A549 (cell line): ENCODE data around the gene FAXDC2. TPM values are rescaled to one million over a fixed set of nuclear protein-coding genes. Genes with fewer than 3 reads are reported as not detected.

Experiments
- ATAC-seq, 2 experiments: fragments of 200-7000 bp in 1 of 2; fragments of >200 bp in 1 of 2; cut with Nextera tagmentation in 1 of 2; cut with Tn5 transposase in 1 of 2; 3 replicates each; pipeline versions ENCODE4 v1.8.0 to v1.9.1; 2018 to 2020; ENCODE audit warnings: mild to moderate bottlenecking in 1 of 2, moderate library complexity in 1 of 2
- CTCF ChIA-PET: fragments of 300-600 bp; sonication (Branson Sonifier 250); formaldehyde crosslinking; extraction: SDS; loops from one replicate; lab custom pipeline; 2021; ENCODE audit warnings: antibody characterized with exemption, inconsistent platforms; lab: Yijun Ruan, JAX
- POLR2A ChIA-PET: fragments of 350-600 bp; formaldehyde crosslinking; extraction: SDS; loops from one replicate; lab custom pipeline; 2021; ENCODE audit warnings: antibody characterized with exemption, inconsistent platforms; lab: Yijun Ruan, JAX
- DNase-seq, 2 experiments: peaks; one replicate each; pipeline versions ENCODE4 v3.0.0 to v3.0.0-alpha.2; 2011 to 2016; ENCODE audit warnings: low read depth in 1 of 2, low spot score in 1 of 2
- FAIRE-seq: peaks from 2 replicates; lab custom pipeline; 2011; peaks lifted over from hg19 to GRCh38; lab: Jason Lieb, UNC
- H3K27ac ChIP-seq, 2 experiments: fragments of >200 bp; sonication (Bioruptor Twin); formaldehyde crosslinking; 3 replicates each; pipeline ENCODE4 v1.5.1; 2016 to 2017
- H3K4me1 ChIP-seq: fragments of >200 bp; sonication (Bioruptor Twin); formaldehyde crosslinking; 3 replicates; pipeline ENCODE4 v1.6.1; 2016
- H3K4me2 ChIP-seq: fragments of >200 bp; sonication (Bioruptor Twin); formaldehyde crosslinking; 3 replicates; pipeline ENCODE4 v1.6.1; 2016
- H3K4me3 ChIP-seq: fragments of >200 bp; sonication (Bioruptor Twin); formaldehyde crosslinking; 3 replicates; pipeline ENCODE4 v1.5.1; 2016
- H3K9me3 ChIP-seq: fragments of >200 bp; sonication (Bioruptor Twin); formaldehyde crosslinking; 3 replicates; pipeline ENCODE4 v1.6.1; 2016
- BHLHE40 ChIP-seq: IDR thresholded peaks from 2 replicates; pipeline ENCODE4 v1.6.1; 2012; ENCODE audit warnings: low read depth, low read length, inconsistent platforms
- CBX2 ChIP-seq: fragments of 200-600 bp; sonication (generic); IDR thresholded peaks from 2 replicates; pipeline ENCODE4 v1.6.1; 2016; ENCODE audit warnings: low read depth, mild to moderate bottlenecking, borderline replicate concordance
- CBX8 ChIP-seq: fragments of 200-600 bp; sonication (generic); IDR thresholded peaks from 2 replicates; pipeline ENCODE4 v1.6.1; 2016
- CEBPB ChIP-seq, 2 experiments: fragments of >200 bp in 1 of 2; sonication (Bioruptor Twin) in 1 of 2; formaldehyde crosslinking in 1 of 2; IDR thresholded peaks; 2 replicates each; pipeline ENCODE4 v1.6.1; 2012 to 2016
- CHD2 ChIP-seq: fragments of 150-350 bp; IDR thresholded peaks from 2 replicates; pipeline ENCODE4 v1.6.1; 2014; ENCODE audit warnings: low read length; ENCODE audit not compliant: partially characterized antibody
- EHF ChIP-seq: fragments of 250-450 bp; sonication (Bioruptor Pico); IDR thresholded peaks from 2 replicates; pipeline ENCODE4 v1.5.0; 2020; ENCODE audit warnings: mild to moderate bottlenecking
- EHMT2 ChIP-seq: fragments of 200-600 bp; sonication (generic); IDR thresholded peaks from 2 replicates; pipeline ENCODE4 v1.6.1; 2016; ENCODE audit warnings: antibody characterized with exemption, low read depth, mild to moderate bottlenecking, moderate library complexity
- EP300 ChIP-seq, 2 experiments: fragments of >200 bp; sonication (Bioruptor Twin); formaldehyde crosslinking; IDR thresholded peaks; 2 replicates in 1 of 2; 3 replicates in 1 of 2; pipeline ENCODE4 v1.6.1; 2016 to 2017
- ESRRA ChIP-seq: fragments of 150-350 bp; IDR thresholded peaks from 2 replicates; pipeline ENCODE4 v1.6.1; 2014; ENCODE audit warnings: mild to moderate bottlenecking, low read length, borderline replicate concordance
- FOXS1 ChIP-seq: fragments of 250-450 bp; sonication (Bioruptor Pico); IDR thresholded peaks from 2 replicates; pipeline ENCODE4 v1.5.0; 2020; ENCODE audit warnings: mild to moderate bottlenecking, moderate library complexity
- HDAC2 ChIP-seq: fragments of 200-600 bp; sonication (generic); IDR thresholded peaks from 2 replicates; pipeline ENCODE4 v1.6.1; 2016
- HEYL ChIP-seq: fragments of 250-450 bp; sonication (Bioruptor Pico); IDR thresholded peaks from 2 replicates; pipeline ENCODE4 v1.8.0; 2021; ENCODE audit warnings: mild to moderate bottlenecking, moderate library complexity
- HOXB5 ChIP-seq: fragments of 250-450 bp; sonication (Bioruptor Pico); IDR thresholded peaks from 2 replicates; pipeline ENCODE4 v1.5.0; 2020; ENCODE audit warnings: mild to moderate bottlenecking, moderate library complexity
- JUN ChIP-seq, 2 experiments: fragments of >200 bp; sonication (Bioruptor Twin); formaldehyde crosslinking; IDR thresholded peaks; 2 replicates in 1 of 2; 3 replicates in 1 of 2; pipeline ENCODE4 v1.6.1; 2016 to 2017
- JUNB ChIP-seq: fragments of >200 bp; sonication (Bioruptor Twin); formaldehyde crosslinking; IDR thresholded peaks from 2 replicates; pipeline ENCODE4 v1.6.1; 2016
- KDM5A ChIP-seq: fragments of 200-600 bp; sonication (generic); IDR thresholded peaks from 2 replicates; pipeline ENCODE4 v1.6.1; 2016; ENCODE audit warnings: antibody characterized with exemption, mild to moderate bottlenecking
- MAFK ChIP-seq: fragments of 450-650 bp; IDR thresholded peaks from 2 replicates; pipeline ENCODE4 v1.6.1; 2014; ENCODE audit not compliant: partially characterized antibody
- NFE2L2 ChIP-seq: fragments of 150-350 bp; conservative IDR thresholded peaks from 2 replicates; pipeline ENCODE4 v1.6.1; 2014; ENCODE audit warnings: low read length
- PHF8 ChIP-seq: fragments of 200-600 bp; sonication (generic); IDR thresholded peaks from 2 replicates; pipeline ENCODE4 v1.6.1; 2016; ENCODE audit warnings: low read depth, mild to moderate bottlenecking, antibody characterized with exemption, moderate library complexity, borderline replicate concordance
- RNF2 ChIP-seq: fragments of 200-600 bp; sonication (generic); IDR thresholded peaks from 2 replicates; pipeline ENCODE4 v1.6.1; 2016; ENCODE audit warnings: low read depth, mild to moderate bottlenecking, antibody characterized with exemption, moderate library complexity, borderline replicate concordance
- SMC3 ChIP-seq: fragments of >200 bp; sonication (Bioruptor Twin); formaldehyde crosslinking; IDR thresholded peaks from 3 replicates; pipeline ENCODE4 v1.6.1; 2018; ENCODE audit warnings: inconsistent platforms
- TP53 ChIP-seq: fragments of 250-450 bp; sonication (Bioruptor Pico); IDR thresholded peaks from 2 replicates; pipeline ENCODE4 v1.5.0; 2021; ENCODE audit warnings: mild to moderate bottlenecking, moderate library complexity
- ZFP36 ChIP-seq: fragments of 450-650 bp; IDR thresholded peaks from 2 replicates; pipeline ENCODE4 v1.6.1; 2014; ENCODE audit warnings: borderline replicate concordance; ENCODE audit not compliant: partially characterized antibody
- ZSCAN20 ChIP-seq: fragments of 250-450 bp; sonication (Bioruptor Pico); IDR thresholded peaks from 2 replicates; pipeline ENCODE4 v1.8.0; 2022; ENCODE audit warnings: mild to moderate bottlenecking, moderate library complexity
- WGBS: methylation state at CpG from one replicate; pipeline ENCODE4 v1.1.6; 2017; ENCODE audit errors: missing lambda C conversion rate; 5-methylcytosine and 5-hydroxymethylcytosine counted together
- polyA plus RNA-seq, 4 experiments: library from polyadenylated mRNA; depleted of rRNA in 3 of 4; stranded (reverse); fragments of >200 nt; fragmentation: RNase III in 1 of 4; extraction: RNeasy Plus Mini Kit Qiagen cat#74134 plus additional on column Dnase treatment in 1 of 4; gene quantifications; 2 replicates in 3 of 4; 3 replicates in 1 of 4; pipeline ENCODE4 v1.2.3, GENCODE V29; 2011 to 2017
- TF ChIP-seq, protein P1 (sequence below): fragments of 450-650 bp; IDR thresholded peaks from 2 replicates; pipeline ENCODE4 v1.6.1; 2014; ENCODE audit warnings: antibody characterized with exemption
- TF ChIP-seq, protein P2 (sequence below): IDR thresholded peaks from 2 replicates; pipeline ENCODE4 v1.6.1; 2012
- TF ChIP-seq, protein P3 (sequence below): fragments of 200-600 bp; sonication (generic); IDR thresholded peaks from 2 replicates; pipeline ENCODE4 v1.6.1; 2016; ENCODE audit warnings: antibody characterized with exemption, mild to moderate bottlenecking, moderate library complexity
- TF ChIP-seq, protein P4 (sequence below): IDR thresholded peaks from 2 replicates; pipeline ENCODE4 v1.6.1; 2012; ENCODE audit warnings: low read depth, borderline replicate concordance
- TF ChIP-seq, protein P5 (sequence below): fragments of 250-450 bp; sonication (Bioruptor Pico); IDR thresholded peaks from 2 replicates; pipeline ENCODE4 v1.5.0; 2020; ENCODE audit warnings: low read depth, mild to moderate bottlenecking, moderate library complexity

The FAXDC2 gene
- polyA plus RNA-seq, 2 of the 4 experiments (the other 2 are of a cell fraction) = 0.14 to 0.94 TPM

DNA sequence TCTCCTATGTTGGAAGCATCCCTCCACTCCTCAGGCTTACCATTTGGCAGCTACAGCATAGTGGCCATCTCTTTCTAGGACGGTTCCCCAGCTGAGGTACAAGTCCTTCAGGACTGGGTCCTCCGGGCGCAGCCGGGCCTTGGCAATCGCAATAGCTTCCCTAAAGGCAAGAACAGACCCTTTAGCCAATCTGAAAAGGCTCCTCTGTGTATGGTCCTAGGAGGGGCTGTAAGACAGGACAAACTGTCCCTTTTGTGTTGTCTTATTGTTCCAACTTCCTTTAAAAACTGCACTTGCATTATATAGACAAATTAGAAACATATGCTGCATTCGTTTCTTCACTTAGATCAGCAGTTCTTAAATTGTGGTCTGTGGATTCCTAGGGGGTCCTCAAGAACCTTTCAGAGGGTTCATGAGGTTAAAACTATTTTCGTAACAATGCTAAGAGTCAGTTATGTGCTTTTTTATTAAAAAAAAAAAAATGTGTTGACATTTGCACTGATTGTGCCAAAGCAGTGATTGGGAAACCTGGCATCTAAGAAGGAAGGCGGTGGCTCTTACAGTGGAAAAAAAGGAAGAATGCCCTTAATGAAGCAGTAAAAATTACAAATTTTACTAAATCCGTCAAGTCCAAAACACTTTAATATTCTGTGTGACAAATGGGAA lies 48.9 kb upstream of the FAXDC2 start:
- WGBS = 93% methylated on average over 9 of the region's 9 CpGs

DNA sequence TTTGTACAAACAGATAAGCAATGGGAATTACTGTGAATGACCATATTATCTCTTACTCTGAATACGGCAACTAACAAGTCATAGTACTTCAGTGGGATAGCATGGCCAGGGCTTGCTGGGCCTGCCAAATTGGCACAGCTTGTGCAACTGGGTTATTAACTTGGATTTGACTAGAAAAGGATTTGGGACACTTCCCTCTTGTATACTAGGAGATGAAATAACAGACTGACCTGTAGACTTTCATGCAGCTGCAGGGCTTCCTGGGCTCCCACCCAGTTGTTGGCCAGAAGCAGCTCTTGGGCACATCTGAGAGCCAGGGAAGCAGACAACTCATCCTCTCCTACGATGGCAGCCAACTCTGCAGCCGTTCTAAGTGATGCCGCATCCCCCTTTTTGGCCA lies 47.8 kb upstream of the FAXDC2 start:
- POLR2A ChIA-PET = no interaction called here
- no peak overlapping the region for H3K27ac ChIP-seq
- H3K4me2 ChIP-seq = no peak overlapping the region
- no peaks in the 10 kb centered on the region for H3K4me1 ChIP-seq
- ATAC-seq = no peak
- DNase-seq = no peak
- no peaks in the 10 kb centered on the region for H3K9me3 ChIP-seq
- TF ChIP-seq SMC3 (no peak), CBX2 (no peak), ZSCAN20 (no peak), MAFK (no peak), JUNB (no peak), KDM5A (no peak), HDAC2 (no peak), HOXB5 (CRISPR knock-in tag) (no peak), NFE2L2 (no peak), TP53 (no peak), PHF8 (no peak), FOXS1 (CRISPR knock-in tag) (no peak), RNF2 (no peak), ESRRA (no peak), CBX8 (no peak)
- TF ChIP-seq, protein P1, sequence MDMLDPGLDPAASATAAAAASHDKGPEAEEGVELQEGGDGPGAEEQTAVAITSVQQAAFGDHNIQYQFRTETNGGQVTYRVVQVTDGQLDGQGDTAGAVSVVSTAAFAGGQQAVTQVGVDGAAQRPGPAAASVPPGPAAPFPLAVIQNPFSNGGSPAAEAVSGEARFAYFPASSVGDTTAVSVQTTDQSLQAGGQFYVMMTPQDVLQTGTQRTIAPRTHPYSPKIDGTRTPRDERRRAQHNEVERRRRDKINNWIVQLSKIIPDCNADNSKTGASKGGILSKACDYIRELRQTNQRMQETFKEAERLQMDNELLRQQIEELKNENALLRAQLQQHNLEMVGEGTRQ = no peak
- TF ChIP-seq, protein P2, sequence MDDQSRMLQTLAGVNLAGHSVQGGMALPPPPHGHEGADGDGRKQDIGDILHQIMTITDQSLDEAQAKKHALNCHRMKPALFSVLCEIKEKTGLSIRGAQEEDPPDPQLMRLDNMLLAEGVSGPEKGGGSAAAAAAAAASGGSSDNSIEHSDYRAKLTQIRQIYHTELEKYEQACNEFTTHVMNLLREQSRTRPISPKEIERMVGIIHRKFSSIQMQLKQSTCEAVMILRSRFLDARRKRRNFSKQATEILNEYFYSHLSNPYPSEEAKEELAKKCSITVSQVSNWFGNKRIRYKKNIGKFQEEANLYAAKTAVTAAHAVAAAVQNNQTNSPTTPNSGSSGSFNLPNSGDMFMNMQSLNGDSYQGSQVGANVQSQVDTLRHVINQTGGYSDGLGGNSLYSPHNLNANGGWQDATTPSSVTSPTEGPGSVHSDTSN = no peak
- TF ChIP-seq, protein P3, sequence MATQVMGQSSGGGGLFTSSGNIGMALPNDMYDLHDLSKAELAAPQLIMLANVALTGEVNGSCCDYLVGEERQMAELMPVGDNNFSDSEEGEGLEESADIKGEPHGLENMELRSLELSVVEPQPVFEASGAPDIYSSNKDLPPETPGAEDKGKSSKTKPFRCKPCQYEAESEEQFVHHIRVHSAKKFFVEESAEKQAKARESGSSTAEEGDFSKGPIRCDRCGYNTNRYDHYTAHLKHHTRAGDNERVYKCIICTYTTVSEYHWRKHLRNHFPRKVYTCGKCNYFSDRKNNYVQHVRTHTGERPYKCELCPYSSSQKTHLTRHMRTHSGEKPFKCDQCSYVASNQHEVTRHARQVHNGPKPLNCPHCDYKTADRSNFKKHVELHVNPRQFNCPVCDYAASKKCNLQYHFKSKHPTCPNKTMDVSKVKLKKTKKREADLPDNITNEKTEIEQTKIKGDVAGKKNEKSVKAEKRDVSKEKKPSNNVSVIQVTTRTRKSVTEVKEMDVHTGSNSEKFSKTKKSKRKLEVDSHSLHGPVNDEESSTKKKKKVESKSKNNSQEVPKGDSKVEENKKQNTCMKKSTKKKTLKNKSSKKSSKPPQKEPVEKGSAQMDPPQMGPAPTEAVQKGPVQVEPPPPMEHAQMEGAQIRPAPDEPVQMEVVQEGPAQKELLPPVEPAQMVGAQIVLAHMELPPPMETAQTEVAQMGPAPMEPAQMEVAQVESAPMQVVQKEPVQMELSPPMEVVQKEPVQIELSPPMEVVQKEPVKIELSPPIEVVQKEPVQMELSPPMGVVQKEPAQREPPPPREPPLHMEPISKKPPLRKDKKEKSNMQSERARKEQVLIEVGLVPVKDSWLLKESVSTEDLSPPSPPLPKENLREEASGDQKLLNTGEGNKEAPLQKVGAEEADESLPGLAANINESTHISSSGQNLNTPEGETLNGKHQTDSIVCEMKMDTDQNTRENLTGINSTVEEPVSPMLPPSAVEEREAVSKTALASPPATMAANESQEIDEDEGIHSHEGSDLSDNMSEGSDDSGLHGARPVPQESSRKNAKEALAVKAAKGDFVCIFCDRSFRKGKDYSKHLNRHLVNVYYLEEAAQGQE = no peak
- TF ChIP-seq, protein P4, sequence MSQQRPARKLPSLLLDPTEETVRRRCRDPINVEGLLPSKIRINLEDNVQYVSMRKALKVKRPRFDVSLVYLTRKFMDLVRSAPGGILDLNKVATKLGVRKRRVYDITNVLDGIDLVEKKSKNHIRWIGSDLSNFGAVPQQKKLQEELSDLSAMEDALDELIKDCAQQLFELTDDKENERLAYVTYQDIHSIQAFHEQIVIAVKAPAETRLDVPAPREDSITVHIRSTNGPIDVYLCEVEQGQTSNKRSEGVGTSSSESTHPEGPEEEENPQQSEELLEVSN = no peak
- TF ChIP-seq, all 56 proteins: peak for 0
- FAIRE-seq = no peak
- 90% methylated on average over 4 of the region's 4 CpGs for WGBS
- no peak overlapping the region for H3K4me3 ChIP-seq
- CTCF ChIA-PET = interaction anchor here (0.7 to 1.7 kb wide), 2 partner anchors 77 to 248 kb away, joined by 3 to 4 read pairs; no protein-coding TSS in a partner anchor

More for the DNA sequence above, 48.9 kb upstream of the FAXDC2 start:
- Histone ChIP-seq H3K9me3 (no peaks in the 10 kb centered on the region), H3K4me3 (no peak overlapping the region), H3K27ac (no peak overlapping the region), H3K4me1 (no peaks in the 10 kb centered on the region), H3K4me2 (no peak overlapping the region)
- FAIRE-seq = no peak
- DNase-seq = no peak
- ATAC-seq = no peak
- no peak for TF ChIP-seq EHF (CRISPR knock-in tag)
- no peak for TF ChIP-seq ZFP36
- TF ChIP-seq BHLHE40 = no peak
- TF ChIP-seq, protein P5, sequence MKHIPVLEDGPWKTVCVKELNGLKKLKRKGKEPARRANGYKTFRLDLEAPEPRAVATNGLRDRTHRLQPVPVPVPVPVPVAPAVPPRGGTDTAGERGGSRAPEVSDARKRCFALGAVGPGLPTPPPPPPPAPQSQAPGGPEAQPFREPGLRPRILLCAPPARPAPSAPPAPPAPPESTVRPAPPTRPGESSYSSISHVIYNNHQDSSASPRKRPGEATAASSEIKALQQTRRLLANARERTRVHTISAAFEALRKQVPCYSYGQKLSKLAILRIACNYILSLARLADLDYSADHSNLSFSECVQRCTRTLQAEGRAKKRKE (CRISPR knock-in tag) = no peak
- no peak for TF ChIP-seq CHD2
- no peak for TF ChIP-seq JUN (IDR thresholded peaks at IDR 0.05)
- no peak for TF ChIP-seq ZSCAN20
- TF ChIP-seq EP300 (IDR thresholded peaks at IDR 0.05) = no peak
- TF ChIP-seq HEYL = no peak
- no peak for TF ChIP-seq MAFK
- no peak for TF ChIP-seq CEBPB (IDR thresholded peaks at IDR 0.05)
- no peak for TF ChIP-seq EHMT2
- CTCF ChIA-PET = no interaction called here
- POLR2A ChIA-PET = no interaction called here
